CD4-positive, alpha-beta T cell treated with Interleukin-17A for 4 hours (primary cell): ENCODE measurements around the gene PCDHGA1.
A peak's percentile ranks its signal among the peaks of the same experiment; 100 is the strongest.
"Not testable (repeated sequence)": the region's sequence is repeated elsewhere in the genome, so short reads cannot be mapped to it uniquely, and the experiment has no call there.

Experiments used
- DNase-seq: peaks from one replicate; pipeline ENCODE4 v3.0.0-alpha.2; 2020; ENCODE audit warnings: mixed read lengths

Gene PCDHGA1

DNA sequence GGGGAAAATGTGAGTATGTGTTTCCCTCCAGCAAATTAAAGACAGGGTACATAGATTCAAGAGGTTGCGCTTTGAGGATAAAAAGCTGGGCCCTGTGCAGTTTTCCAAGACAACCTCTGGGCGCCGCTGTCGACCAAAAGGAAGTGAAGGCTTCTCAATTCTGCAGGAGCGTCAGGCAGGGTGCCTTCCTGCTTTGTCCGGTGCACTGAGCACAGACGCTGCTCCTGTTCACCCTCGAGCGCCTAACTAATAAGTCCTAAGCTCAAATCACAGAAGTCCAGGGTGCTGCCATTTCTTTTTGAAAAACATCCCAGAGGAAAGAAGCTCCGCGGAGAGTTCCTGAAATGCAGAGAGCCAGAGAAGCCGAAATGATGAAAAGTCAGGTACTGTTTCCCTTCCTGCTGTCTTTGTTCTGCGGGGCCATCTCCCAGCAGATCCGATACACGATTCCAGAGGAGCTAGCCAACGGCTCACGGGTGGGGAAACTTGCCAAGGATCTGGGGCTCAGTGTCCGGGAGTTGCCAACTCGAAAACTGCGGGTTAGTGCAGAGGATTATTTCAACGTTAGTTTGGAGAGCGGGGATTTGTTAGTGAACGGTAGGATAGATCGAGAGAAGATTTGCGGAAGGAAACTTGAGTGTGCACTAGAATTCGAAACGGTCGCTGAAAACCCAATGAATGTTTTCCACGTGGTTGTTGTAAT, 19.8 kb downstream of the PCDHGA1 start, which contains the start of gene PCDHGB1:
PCDHGB1 (plus strand) TSS at position 183 of the 703 bp plus-strand sequence; CDS start at position 345, 162 bp downstream.
- DNase-seq, result peak; percentile 44

DNA sequence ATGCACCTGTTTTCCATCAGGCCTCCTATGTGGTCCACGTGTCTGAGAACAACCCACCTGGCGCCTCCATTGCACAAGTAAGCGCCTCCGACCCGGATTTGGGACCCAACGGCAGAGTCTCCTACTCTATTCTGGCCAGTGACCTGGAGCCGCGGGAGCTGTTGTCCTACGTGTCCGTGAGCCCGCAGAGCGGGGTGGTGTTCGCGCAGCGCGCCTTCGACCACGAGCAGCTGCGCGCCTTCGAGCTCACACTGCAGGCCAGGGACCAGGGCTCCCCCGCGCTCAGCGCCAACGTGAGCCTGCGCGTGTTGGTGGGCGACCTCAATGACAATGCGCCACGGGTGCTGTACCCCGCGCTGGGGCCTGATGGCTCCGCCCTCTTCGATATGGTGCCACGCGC, 21.3 kb downstream of the PCDHGA1 start:
- no peak for DNase-seq

DNA sequence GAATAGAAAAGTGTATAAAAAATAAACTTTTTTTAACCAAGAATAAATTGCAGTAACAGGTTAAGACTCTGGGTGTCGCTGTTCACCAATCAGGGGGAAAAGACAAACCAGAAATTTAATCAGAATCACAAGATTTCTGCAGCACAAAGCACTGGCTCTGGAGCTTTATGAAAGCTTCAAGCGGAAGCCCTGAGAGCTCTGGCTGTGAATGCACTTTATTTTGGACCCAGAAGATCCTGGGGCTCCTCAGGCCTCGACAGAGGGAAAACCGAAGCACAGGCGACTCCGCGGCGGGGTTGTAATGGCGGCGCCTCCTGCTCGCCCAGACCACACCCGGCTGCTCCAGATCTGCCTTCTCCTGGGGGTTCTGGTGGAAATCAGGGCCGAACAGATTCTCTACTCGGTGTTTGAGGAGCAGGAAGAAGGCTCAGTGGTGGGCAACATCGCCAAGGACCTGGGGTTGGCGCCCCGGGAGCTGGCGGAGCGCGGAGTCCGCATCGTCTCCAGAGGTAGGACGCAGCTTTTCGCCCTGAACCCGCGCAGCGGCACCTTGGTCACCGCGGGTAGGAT, 24.7 kb downstream of the PCDHGA1 start, which contains the start of gene PCDHGA4:
PCDHGA4 (plus strand) TSS at position 122 of the 570 bp plus-strand sequence; CDS start at position 209, 87 bp downstream.
- DNase-seq, result no peak

- no peak for DNase-seq
Measured at GRCh38 chr5:141355641-141356040, 25.3 kb downstream of the PCDHGA1 start.

DNA sequence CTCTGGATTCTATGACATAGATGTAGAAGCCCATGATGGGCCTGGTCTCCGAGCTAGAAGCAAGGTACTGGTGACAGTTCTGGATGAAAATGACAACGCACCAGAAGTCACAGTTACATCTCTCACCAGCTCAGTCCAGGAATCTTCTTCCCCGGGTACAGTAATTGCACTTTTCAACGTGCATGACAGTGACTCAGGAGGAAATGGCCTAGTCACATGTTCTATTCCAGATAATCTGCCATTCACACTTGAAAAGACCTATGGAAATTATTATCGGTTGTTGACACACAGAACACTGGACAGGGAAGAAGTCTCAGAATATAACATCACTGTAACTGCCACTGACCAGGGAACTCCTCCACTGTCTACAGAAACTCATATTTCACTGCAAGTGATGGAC, 25.8 kb downstream of the PCDHGA1 start:
- DNase-seq, result no peak

DNA sequence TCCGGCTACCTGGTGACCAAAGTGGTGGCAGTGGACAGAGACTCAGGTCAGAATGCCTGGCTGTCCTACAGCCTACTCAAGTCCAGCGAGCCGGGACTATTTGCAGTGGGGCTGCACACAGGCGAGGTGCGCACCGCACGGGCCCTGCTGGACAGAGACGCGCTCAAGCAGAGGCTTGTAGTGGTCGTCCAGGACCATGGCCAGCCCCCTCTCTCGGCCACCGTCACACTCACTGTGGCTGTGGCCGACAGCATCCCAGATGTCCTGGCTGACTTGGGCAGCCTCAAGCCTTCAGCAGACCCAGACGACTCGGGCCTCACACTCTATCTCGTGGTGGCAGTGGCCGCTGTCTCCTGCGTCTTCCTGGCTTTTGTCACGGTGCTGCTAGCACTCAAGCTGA, 26.6 kb downstream of the PCDHGA1 start:
- DNase-seq, result no peak

GRCh38 chr5:141359790-141360426, 29.6 kb downstream of the PCDHGA1 start, which contains the start of gene PCDHGB2:
PCDHGB2 (plus strand) TSS chr5:141359994; CDS start chr5:141360136, 142 bp downstream.
- no peak for DNase-seq

GRCh38 chr5:141360685-141361084, 30.4 kb downstream of the PCDHGA1 start:
- no peak for DNase-seq

- no peak for DNase-seq
Measured at GRCh38 chr5:141362719-141363118, 32.4 kb downstream of the PCDHGA1 start.

DNA sequence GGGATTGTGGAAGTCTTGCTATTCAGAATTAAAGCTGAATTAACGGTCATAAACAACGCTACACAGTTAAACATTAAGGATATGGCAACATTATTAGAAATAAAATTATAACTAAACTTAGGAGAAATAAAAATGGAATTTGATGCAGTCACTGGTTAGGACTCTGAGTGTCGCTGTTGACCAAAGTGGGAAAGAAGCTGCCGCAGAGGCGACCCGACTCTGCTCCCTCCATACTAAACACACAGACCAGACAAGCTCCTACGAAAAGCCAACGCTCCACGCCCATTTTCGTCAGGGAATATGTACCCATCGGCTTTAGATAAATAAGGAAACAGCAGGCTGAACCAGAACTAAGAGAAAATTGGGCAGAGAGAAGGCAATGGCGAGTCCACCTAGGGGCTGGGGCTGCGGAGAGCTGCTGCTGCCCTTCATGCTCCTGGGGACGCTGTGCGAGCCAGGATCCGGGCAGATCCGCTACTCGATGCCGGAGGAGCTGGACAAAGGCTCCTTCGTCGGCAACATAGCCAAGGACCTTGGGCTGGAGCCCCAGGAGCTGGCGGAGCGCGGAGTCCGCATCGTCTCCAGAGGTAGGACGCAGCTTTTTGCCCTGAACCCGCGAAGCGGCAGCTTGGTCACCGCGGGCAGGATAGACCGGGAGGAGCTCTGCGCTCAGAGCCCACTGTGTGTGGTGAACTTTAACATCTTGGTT, 33.8 kb downstream of the PCDHGA1 start, which contains the start of gene PCDHGA5:
PCDHGA5 (plus strand) TSS at position 211 of the 709 bp plus-strand sequence; CDS start at position 380, 169 bp downstream.
- DNase-seq, result no peak

DNA sequence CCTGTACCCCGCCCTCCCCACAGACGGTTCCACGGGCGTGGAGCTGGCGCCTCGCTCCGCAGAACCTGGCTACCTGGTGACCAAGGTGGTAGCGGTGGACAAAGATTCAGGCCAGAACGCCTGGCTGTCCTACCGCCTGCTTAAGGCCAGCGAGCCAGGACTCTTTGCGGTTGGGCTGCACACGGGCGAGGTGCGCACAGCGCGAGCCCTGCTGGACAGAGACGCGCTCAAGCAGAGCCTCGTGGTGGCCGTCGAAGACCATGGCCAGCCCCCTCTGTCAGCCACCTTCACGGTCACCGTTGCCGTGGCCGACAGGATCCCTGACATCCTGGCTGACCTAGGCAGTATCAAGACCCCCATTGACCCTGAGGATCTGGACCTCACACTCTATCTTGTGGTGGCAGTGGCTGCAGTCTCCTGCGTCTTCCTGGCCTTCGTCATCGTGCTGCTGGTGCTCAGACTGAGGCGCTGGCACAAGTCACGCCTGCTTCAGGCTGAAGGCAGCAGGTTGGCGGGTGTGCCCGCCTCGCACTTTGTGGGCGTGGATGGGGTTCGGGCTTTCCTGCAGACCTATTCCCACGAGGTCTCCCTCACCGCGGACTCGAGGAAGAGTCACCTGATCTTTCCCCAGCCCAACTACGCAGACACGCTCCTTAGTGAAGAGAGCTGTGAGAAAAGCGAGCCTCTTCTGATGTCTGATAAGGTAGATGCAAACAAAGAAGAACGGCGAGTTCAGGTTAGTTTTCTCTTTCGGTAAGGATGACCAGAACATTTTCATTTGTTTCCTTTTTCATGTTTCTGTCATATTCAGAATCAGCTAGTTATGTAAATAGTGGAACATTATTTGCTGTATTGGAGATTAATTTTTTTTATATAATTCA, 35.9 kb downstream of the PCDHGA1 start:
- no peak for DNase-seq

DNA sequence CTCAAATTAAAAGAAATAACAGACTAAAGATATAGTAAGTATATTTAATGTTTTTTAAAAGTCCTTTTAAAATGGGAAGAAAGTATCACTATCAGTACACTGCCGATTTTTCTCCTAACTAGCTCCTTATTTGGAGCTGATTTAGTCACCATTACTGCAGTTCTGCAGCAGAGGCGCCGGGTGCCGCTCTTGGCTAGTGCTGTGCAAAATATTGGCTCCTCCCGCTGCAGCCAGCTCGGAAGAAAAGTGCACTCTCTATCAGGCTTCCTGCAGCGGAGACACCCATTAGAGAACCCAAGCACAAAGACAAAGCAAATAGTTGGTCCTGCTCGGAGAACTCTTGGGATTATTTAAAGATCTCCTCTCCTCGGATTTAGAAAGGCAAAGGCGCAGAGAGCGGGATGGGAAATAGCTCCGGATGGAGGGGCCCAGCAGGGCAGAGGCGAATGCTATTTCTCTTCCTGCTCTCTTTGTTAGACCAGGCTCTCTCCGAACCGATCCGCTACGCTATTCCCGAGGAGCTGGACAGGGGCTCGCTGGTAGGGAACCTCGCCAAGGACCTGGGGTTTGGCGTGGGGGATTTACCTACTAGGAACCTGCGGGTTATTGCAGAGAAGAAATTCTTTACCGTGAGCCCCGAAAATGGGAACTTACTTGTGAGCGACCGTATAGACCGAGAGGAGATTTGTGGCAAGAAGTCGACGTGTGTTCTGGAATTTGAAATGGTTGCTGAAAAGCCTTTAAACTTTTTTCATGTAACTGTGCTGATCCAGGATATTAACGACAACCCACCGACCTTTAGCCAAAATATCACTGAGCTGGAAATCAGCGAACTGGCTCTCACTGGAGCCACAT, 39.9 kb downstream of the PCDHGA1 start, which contains the start of gene PCDHGB3:
PCDHGB3 (plus strand) TSS at position 249 of the 855 bp plus-strand sequence; CDS start at position 402, 153 bp downstream.
- DNase-seq, result peak; percentile 34

DNA sequence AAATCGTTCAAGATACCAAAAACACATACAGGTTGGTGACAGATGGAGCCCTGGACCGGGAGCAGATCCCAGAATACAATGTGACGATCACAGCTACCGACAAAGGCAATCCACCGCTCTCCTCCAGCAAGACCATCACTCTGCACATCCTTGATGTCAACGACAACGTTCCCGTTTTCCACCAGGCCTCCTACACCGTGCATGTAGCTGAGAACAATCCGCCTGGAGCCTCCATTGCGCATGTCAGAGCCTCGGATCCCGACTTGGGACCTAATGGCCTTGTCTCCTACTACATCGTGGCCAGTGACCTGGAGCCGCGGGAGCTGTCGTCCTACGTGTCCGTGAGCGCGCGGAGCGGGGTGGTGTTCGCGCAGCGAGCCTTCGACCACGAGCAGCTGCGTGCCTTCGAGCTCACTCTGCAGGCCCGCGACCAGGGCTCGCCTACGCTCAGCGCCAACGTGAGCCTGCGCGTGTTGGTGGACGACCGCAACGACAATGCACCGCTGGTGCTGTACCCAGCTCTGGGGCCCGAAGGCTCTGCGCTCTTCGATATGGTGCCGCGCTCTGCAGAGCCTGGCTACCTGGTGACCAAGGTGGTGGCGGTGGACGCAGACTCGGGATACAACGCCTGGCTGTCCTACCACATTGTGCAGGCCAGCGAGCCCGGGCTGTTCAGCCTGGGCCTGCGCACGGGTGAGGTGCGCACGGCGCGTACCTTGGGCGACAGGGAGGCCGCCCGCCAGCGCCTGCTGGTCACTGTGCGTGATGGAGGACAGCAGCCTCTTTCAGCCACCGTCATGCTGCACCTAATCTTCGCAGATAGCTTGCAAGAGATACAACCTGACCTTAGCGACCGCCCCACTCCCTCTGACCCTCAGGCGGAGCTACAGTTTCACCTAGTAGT, 41.5 kb downstream of the PCDHGA1 start:
- no peak for DNase-seq

- no peak for DNase-seq
Measured at GRCh38 chr5:141373673-141374317, 43.5 kb downstream of the PCDHGA1 start, which contains the start of gene PCDHGA6. PCDHGA6 (plus strand) TSS chr5:141373891; CDS start chr5:141374084, 193 bp downstream.

DNA sequence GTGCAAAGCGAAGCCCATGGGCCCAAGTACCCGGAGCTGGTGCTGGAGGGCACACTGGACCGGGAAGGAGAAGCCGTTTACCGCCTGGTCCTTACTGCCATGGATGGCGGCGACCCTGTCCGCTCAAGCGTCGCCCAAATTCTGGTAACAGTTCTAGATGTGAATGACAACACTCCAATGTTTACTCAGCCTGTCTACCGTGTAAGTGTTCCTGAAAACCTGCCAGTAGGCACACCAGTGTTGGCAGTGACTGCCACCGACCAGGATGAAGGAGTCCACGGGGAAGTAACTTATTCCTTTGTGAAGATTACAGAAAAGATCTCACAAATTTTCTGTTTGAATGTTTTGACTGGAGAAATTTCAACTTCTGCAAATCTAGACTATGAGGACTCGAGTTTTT, 44.3 kb downstream of the PCDHGA1 start:
- DNase-seq, result no peak

DNA sequence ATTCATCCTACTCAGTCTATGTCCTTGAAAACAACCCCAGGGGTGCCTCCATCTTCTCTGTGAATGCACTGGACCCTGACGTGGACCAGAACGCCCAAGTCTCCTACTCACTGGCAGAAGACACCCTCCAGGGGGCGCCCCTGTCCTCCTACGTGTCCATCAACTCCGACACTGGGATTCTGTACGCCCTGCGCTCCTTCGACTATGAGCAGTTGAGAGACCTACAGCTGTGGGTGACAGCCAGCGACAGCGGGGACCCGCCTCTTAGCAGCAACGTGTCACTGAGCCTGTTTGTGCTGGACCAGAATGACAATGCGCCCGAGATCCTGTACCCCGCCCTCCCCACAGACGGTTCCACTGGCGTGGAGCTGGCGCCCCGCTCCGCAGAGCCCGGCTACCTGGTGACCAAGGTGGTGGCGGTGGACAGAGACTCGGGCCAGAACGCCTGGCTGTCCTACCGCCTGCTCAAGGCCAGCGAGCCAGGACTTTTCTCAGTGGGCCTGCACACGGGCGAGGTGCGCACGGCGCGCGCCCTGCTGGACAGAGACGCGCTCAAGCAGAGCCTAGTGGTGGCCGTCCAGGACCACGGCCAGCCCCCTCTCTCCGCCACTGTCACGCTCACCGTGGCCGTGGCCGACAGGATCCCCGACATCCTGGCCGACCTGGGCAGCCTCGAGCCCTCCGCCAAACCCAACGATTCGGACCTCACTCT, 45.3 kb downstream of the PCDHGA1 start:
- DNase-seq, result not testable (repeated sequence)

- DNase-seq, result no peak
Measured at GRCh38 chr5:141382469-141383294, 52.4 kb downstream of the PCDHGA1 start, which contains the start of gene PCDHGA7. PCDHGA7 (plus strand) TSS chr5:141382742; CDS start chr5:141382900, 158 bp downstream.
